CD4-positive, CD25-positive, alpha-beta regulatory T cell (primary cell): ENCODE results near the gene SORBS1. TPM values are rescaled to one million over a fixed set of nuclear protein-coding genes. Genes with fewer than 3 reads are reported as not detected.

Source experiments
- ATAC-seq, 2 donors: fragments of 150-1000 bp; cut with Tn5 transposase; one replicate each; pipeline ENCODE4 v1.10.0; 2021; ENCODE audit warnings: low read depth in 2 of 2, moderate number of reproducible peaks in 2 of 2, moderate library complexity in 1 of 2
- DNase-seq, 3 donors: peaks; one replicate each; pipeline versions ENCODE4 v3.0.0 to v3.0.0-alpha.2; 2012 to 2022; ENCODE audit warnings: mixed read lengths in 1 of 3
- H3K27ac ChIP-seq: one replicate; pipeline ENCODE4 v1.7.0; 2013; ENCODE audit warnings: mild to moderate bottlenecking, low read length; ENCODE audit not compliant: insufficient read depth, poor library complexity, severe bottlenecking
- H3K27me3 ChIP-seq: one replicate; pipeline ENCODE4 v1.7.0; 2013; ENCODE audit warnings: low read length; ENCODE audit not compliant: control insufficient read depth, insufficient read depth
- H3K36me3 ChIP-seq: one replicate; pipeline ENCODE4 v1.7.0; 2013; ENCODE audit warnings: mild to moderate bottlenecking, low read length, moderate library complexity; ENCODE audit not compliant: control insufficient read depth, insufficient read depth
- H3K4me1 ChIP-seq: 2 replicates; pipeline ENCODE4 v1.7.0; 2013; ENCODE audit warnings: mild to moderate bottlenecking, low read length; ENCODE audit not compliant: insufficient read depth, control insufficient read depth, poor library complexity, severe bottlenecking
- H3K4me3 ChIP-seq: one replicate; pipeline ENCODE4 v1.7.0; 2013; ENCODE audit warnings: low read depth, mild to moderate bottlenecking, low read length, moderate library complexity
- H3K9me3 ChIP-seq, 2 experiments: 1 replicate in 1 of 2; 2 replicates in 1 of 2; pipeline ENCODE4 v1.7.0; 2013; ENCODE audit warnings: low read length in 2 of 2, mild to moderate bottlenecking in 1 of 2, moderate library complexity in 1 of 2; ENCODE audit not compliant: control insufficient read depth in 2 of 2
- H3K27ac Mint-ChIP-seq, 3 donors: one replicate each; pipeline ENCODE4 v1.8.0; 2020 to 2022; ENCODE audit warnings: mild to moderate bottlenecking in 3 of 3, mixed read lengths in 3 of 3, moderate library complexity in 2 of 3
- H3K27me3 Mint-ChIP-seq: one replicate; pipeline ENCODE4 v1.8.0; 2022; ENCODE audit warnings: mild to moderate bottlenecking, mixed read lengths
- H3K36me3 Mint-ChIP-seq: one replicate; pipeline ENCODE4 v1.8.0; 2020; ENCODE audit warnings: mixed read lengths
- H3K4me1 Mint-ChIP-seq, 4 donors: one replicate each; pipeline ENCODE4 v1.8.0; 2020 to 2022; ENCODE audit warnings: mixed read lengths in 4 of 4, mild to moderate bottlenecking in 1 of 4
- H3K4me3 Mint-ChIP-seq, 4 donors: one replicate each; pipeline ENCODE4 v1.8.0; 2020 to 2022; ENCODE audit warnings: mild to moderate bottlenecking in 4 of 4, mixed read lengths in 4 of 4, moderate library complexity in 3 of 4
- H3K9me3 Mint-ChIP-seq, 7 donors: one replicate each; pipeline ENCODE4 v1.8.0; 2020 to 2022; ENCODE audit warnings: mixed read lengths in 7 of 7, mild to moderate bottlenecking in 3 of 7, moderate library complexity in 2 of 7
- polyA plus RNA-seq, 4 donors: library from polyadenylated mRNA; unstranded; fragments of 300-500 nt; fragmentation: Illumina TruSeq; gene quantifications; one replicate each; pipeline ENCODE4 v1.2.3, GENCODE V29; 2021
- total RNA-seq: library from RNA; stranded (reverse); gene quantifications from one replicate; pipeline ENCODE4 v1.2.3, GENCODE V29; 2022

Gene SORBS1
- total and polyA plus RNA-seq, 5 donors from 2014 or later = 0.31 to 3.7 (median 0.38) TPM

DNA sequence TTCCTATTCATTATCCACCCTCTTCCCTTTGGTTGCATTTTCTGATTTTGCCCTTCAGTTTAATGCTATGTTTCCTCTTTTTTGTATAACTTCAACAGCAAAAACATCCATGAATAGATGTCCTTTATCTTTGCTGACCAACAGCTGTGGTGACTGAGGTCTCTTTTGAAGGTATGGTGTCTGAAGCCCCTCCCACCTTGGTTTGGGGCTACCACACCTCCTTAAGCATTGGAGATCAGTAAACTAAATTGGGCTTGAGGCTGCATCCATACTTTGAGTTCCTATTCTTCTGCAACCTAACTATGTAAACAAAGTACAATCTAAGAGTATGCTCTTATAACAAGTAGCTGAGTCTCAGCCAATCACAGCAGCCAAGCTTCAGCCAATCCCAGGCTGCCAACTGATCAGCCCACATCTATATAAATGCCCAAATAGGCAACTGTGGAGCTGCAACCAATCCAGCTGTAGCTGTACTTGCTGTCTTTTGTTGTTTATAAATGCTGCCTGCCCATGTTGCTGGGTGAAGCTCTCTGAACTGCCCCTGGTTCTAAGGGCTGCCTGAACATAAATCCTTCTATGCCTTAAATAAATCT, 201.0 kb downstream of the SORBS1 start:
- peaks cover 1% of the 10 kb centered on the region for H3K27me3 ChIP-seq
- no peak for ATAC-seq
- H3K36me3 Mint-ChIP-seq = no peaks in the 10 kb centered on the region
- peaks cover 23% of the 10 kb centered on the region for H3K27me3 Mint-ChIP-seq
- no peak overlapping the region for H3K4me3 ChIP-seq
- no peaks in the 10 kb centered on the region for H3K4me1 ChIP-seq
- no peak overlapping the region for H3K4me3 Mint-ChIP-seq
- H3K27ac Mint-ChIP-seq = no peak overlapping the region
- no peak overlapping the region for H3K27ac ChIP-seq
- no peaks in the 10 kb centered on the region for H3K36me3 ChIP-seq
- DNase-seq = peak in 1 of 3 donors; percentile 7
- H3K9me3 ChIP-seq = no peaks in the 10 kb centered on the region
- peaks cover 0 to 4% (median 2%) of the 10 kb centered on the region in 4 donors for H3K4me1 Mint-ChIP-seq
- peaks cover 0 to under 1% (median 0%) of the 10 kb centered on the region in 7 donors for H3K9me3 Mint-ChIP-seq

DNA sequence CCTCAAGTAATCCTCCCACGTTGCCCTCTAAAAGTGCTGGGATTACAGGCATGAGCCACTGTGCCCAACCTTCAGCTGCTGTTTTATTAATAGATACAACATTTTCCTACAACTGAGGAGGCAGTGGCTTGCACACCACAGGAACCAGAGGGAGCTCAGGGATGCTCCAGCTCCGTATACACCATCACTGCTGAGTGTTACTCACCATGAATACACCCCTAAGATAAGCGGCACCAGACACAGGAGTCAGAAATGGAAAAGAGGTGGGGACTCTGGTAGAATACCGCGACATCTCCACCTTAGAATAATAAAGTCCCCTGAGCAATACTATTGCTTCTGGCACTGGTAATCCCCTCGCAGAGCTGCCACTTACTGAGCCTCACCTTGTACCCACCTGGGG, 201.7 kb downstream of the SORBS1 start:
- ATAC-seq (no peak), DNase-seq (no peak)
- H3K27ac ChIP-seq = no peak overlapping the region
- Mint-ChIP-seq H3K4me1 (peaks cover 0 to 4% (median 2%) of the 10 kb centered on the region in 4 donors), H3K27ac (no peak overlapping the region), H3K4me3 (no peak overlapping the region), H3K36me3 (no peaks in the 10 kb centered on the region), H3K9me3 (peaks cover 0 to 4% (median 0%) of the 10 kb centered on the region in 7 donors), H3K27me3 (peaks cover 27% of the 10 kb centered on the region)
- H3K4me3 ChIP-seq = no peak overlapping the region
- no peaks in the 10 kb centered on the region for H3K9me3 ChIP-seq
- H3K36me3 ChIP-seq = no peaks in the 10 kb centered on the region
- H3K4me1 ChIP-seq = no peaks in the 10 kb centered on the region
- H3K27me3 ChIP-seq = peaks cover 1% of the 10 kb centered on the region

DNA sequence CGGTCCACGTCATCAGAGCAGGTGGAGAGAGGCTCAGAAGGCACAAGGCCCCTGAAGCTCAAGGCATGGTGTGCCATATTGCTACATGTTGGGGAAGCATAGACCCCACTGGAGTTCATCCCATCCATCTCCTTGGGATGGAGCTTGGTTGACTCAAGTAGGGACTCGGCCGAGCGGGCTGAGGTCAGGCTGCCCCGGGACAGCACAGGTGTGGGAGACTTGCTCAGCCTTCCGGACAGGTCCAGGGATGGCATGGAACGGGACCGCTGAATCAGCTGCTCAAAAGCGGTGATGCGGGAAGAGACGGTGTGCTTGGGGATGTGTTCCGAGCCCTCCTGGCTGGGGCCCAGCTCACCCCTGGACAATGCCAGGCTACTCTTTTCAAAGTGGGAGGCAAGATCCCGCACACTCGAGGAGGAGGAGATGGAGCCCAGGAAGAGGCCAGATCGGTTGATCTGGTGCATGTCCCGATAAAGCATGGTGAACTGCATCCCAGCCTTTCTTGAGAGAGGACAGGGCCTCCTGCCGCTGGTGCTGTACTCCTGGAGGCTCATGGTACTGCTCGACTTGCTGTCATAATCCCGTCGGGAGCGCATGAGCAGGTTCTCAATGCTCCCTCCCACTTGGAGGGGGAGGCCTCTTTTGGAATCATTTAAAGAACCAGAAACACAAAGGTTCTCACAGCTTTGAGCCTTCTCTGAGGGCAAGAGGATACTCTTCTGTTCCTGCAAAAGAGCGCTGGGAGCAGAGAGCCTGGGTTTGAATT, 204.8 kb downstream of the SORBS1 start:
- Mint-ChIP-seq H3K4me1 (no peaks in the 10 kb centered on the region), H3K4me3 (no peak overlapping the region), H3K27ac (no peak overlapping the region), H3K27me3 (peaks cover 13% of the 10 kb centered on the region), H3K9me3 (peaks cover 0 to 4% (median 0%) of the 10 kb centered on the region in 7 donors), H3K36me3 (no peaks in the 10 kb centered on the region)
- Histone ChIP-seq H3K36me3 (no peaks in the 10 kb centered on the region), H3K4me1 (no peaks in the 10 kb centered on the region), H3K27ac (no peak overlapping the region), H3K9me3 (no peaks in the 10 kb centered on the region), H3K27me3 (no peaks in the 10 kb centered on the region), H3K4me3 (no peak overlapping the region)
- no peak for ATAC-seq
- DNase-seq = no peak

DNA sequence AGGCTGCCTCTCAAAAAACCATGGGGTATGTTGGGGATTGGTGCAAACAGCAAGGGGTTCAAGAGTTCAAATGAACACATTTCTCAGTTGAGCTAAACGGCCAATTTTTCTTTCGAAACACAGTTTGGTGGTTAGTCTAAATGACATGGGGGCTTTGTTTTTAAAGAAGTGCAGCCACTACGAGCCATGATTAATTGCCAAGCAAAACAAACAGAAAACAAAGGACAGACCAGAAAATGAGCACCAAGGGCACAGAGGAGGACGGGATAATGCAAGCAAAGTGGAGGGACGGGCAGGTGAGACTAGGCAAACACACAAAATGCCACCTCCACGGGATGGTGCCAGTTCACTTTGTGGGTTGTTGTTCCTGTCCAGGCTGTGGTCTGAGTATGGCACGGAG, 205.9 kb downstream of the SORBS1 start:
- Mint-ChIP-seq H3K4me3 (no peak overlapping the region), H3K27me3 (peaks cover 13% of the 10 kb centered on the region), H3K4me1 (no peaks in the 10 kb centered on the region), H3K27ac (no peak overlapping the region), H3K9me3 (peaks cover 0 to 4% (median 0%) of the 10 kb centered on the region in 7 donors), H3K36me3 (no peaks in the 10 kb centered on the region)
- no peak for ATAC-seq
- H3K4me3 ChIP-seq = no peak overlapping the region
- no peaks in the 10 kb centered on the region for H3K9me3 ChIP-seq
- no peaks in the 10 kb centered on the region for H3K36me3 ChIP-seq
- DNase-seq = no peak
- H3K27ac ChIP-seq = no peak overlapping the region
- no peaks in the 10 kb centered on the region for H3K27me3 ChIP-seq
- H3K4me1 ChIP-seq = no peaks in the 10 kb centered on the region

DNA sequence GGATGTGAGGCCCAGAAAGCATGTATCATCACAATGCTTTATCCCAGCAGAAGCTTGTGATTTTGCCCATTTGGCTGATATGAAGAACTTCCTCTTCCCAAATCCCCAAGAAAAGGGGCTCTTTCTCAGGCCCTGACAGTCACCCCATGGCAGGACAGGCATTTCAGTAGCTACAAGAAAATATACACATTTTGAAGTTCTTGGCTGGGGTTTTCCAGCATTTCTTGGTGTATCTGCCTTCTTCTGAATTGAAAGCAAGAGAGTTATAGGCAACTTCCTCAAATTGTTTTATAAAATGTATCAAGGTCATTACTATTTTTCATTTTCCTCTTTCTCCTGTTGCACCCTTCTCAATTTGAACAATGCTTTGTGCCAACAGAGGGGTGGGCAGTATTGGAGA, 207.1 kb downstream of the SORBS1 start:
- Mint-ChIP-seq H3K27me3 (peaks cover 20% of the 10 kb centered on the region), H3K4me3 (no peak overlapping the region), H3K4me1 (no peaks in the 10 kb centered on the region), H3K9me3 (peaks cover 0 to 4% (median 0%) of the 10 kb centered on the region in 7 donors), H3K36me3 (no peaks in the 10 kb centered on the region), H3K27ac (no peak overlapping the region)
- Histone ChIP-seq H3K9me3 (no peaks in the 10 kb centered on the region), H3K27me3 (peaks cover 1% of the 10 kb centered on the region), H3K27ac (no peak overlapping the region), H3K4me3 (no peak overlapping the region), H3K36me3 (no peaks in the 10 kb centered on the region), H3K4me1 (no peaks in the 10 kb centered on the region)
- DNase-seq = no peak
- ATAC-seq = no peak

GRCh38 chr10:95353123-95353522, 208.0 kb downstream of the SORBS1 start:
- no peak for DNase-seq
- Mint-ChIP-seq H3K36me3 (no peaks in the 10 kb centered on the region), H3K27me3 (peaks cover 21% of the 10 kb centered on the region), H3K4me1 (no peaks in the 10 kb centered on the region), H3K9me3 (peaks cover 0 to 4% (median 0%) of the 10 kb centered on the region in 7 donors), H3K27ac (no peak overlapping the region), H3K4me3 (no peak overlapping the region)
- Histone ChIP-seq H3K4me3 (no peak overlapping the region), H3K27ac (no peak overlapping the region), H3K36me3 (no peaks in the 10 kb centered on the region), H3K9me3 (no peaks in the 10 kb centered on the region), H3K27me3 (peaks cover 3% of the 10 kb centered on the region), H3K4me1 (no peaks in the 10 kb centered on the region)
- no peak for ATAC-seq

DNA sequence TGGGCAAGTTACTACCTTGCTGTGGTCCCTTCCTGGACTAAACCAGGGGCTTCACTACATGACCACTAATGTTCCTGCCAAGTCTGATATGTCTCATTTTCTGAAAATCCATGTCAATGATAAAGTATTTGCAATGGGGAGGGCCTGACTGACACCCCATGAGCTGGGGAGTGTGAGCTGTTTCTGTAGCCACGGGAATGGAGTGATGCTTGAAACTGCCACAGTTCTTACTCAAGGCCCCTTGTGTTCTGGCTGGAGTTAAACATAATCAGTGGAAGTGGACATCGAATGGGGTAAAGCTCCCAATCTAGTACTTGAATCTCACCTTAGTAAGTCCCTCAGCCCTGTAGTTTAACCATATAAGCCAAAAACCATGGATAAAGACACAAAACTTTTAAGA, 208.5 kb downstream of the SORBS1 start:
- Histone ChIP-seq H3K27ac (no peak overlapping the region), H3K9me3 (no peaks in the 10 kb centered on the region), H3K4me1 (no peaks in the 10 kb centered on the region), H3K36me3 (no peaks in the 10 kb centered on the region), H3K27me3 (peaks cover 3% of the 10 kb centered on the region), H3K4me3 (no peak overlapping the region)
- Mint-ChIP-seq H3K27me3 (peaks cover 18% of the 10 kb centered on the region), H3K4me1 (no peaks in the 10 kb centered on the region), H3K4me3 (no peak overlapping the region), H3K9me3 (peaks cover 0 to 4% (median 0%) of the 10 kb centered on the region in 7 donors), H3K27ac (no peak overlapping the region), H3K36me3 (no peaks in the 10 kb centered on the region)
- ATAC-seq (no peak), DNase-seq (no peak)

DNA sequence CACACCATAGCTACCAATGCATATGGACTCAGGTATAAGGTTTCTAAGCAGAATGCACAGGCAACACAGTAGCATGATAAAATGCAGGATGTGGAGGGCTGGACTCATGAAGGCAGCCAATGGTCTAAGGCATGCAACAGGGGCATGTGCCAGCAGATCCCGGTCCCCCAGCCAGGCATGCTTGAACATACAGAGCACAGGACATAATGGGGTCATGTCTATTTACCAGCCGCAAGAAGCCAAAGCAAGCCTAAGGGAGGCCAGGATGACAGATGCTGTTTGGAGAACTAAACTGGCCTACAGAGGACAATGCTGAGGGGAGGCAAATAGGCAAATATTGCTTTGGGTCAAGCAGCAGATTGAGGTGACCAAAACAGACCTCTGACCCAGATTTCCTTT, 210.3 kb downstream of the SORBS1 start:
- H3K9me3 Mint-ChIP-seq = peaks cover 0 to 4% (median 0%) of the 10 kb centered on the region in 7 donors
- H3K27me3 Mint-ChIP-seq = peaks cover 14% of the 10 kb centered on the region
- H3K27me3 ChIP-seq = peaks cover 3% of the 10 kb centered on the region
- H3K4me3 ChIP-seq = no peak overlapping the region
- H3K36me3 ChIP-seq = no peaks in the 10 kb centered on the region
- H3K36me3 Mint-ChIP-seq = no peaks in the 10 kb centered on the region
- DNase-seq = no peak
- no peaks in the 10 kb centered on the region for H3K4me1 Mint-ChIP-seq
- H3K4me3 Mint-ChIP-seq = no peak overlapping the region
- H3K27ac Mint-ChIP-seq = no peak overlapping the region
- H3K4me1 ChIP-seq = no peaks in the 10 kb centered on the region
- no peaks in the 10 kb centered on the region for H3K9me3 ChIP-seq
- H3K27ac ChIP-seq = no peak overlapping the region
- no peak for ATAC-seq
